Activated CD8-positive, alpha-beta memory T cell treated with anti-CD3 and anti-CD28 coated beads, Interleukin-2, amount 50 U/mL, for 1 hour (primary cell): ENCODE data around the gene LRRC56.
A peak's percentile ranks its signal among the peaks of the same experiment; 100 is the strongest.

Source experiments
- DNase-seq: peaks from one replicate; pipeline ENCODE4 v3.0.0-alpha.2; 2020; ENCODE audit errors: extremely low read depth

The LRRC56 gene

DNA sequence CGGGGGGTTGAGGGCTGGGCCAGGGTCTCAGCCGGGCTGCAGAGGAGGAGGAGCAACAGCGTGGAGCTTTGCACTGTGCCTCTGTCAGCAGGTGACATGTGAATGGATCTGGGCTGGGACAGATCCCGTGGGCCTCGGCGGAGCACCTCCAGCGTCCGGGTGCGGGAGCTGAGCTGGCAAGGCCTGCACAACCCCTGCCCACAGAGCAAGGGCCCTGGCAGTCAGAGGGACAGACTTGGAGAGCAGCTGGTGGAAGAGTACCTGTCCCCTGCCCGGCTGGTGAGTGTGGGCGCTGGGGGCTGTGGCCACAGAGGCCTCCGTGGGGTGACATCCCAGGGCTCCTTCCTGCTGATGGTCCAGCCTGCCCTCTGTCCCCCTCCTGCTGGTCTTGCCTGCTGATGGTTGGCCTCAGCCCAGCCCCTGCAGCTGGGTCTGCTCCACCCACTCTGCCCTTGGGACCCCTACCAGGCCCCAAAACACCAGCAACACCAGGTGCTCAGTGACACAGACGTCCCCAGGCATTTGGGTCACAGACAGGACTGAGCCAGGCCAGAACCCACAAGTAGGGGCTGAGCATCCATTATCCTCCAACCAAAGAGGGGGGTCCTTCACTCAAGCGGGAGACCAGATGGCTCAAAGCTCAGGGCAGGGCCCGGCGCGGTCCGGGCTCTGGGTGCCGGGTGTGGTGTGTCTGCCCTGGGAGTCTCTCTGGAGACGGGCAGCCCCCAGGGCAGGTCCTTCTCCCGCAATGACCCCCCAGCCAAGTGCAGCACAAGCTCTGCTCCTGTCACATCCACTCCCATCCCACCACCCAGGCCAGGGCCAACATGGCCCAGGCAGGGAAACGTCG lies 3.5 kb downstream of the LRRC56 start:
- DNase-seq: no peak

DNA sequence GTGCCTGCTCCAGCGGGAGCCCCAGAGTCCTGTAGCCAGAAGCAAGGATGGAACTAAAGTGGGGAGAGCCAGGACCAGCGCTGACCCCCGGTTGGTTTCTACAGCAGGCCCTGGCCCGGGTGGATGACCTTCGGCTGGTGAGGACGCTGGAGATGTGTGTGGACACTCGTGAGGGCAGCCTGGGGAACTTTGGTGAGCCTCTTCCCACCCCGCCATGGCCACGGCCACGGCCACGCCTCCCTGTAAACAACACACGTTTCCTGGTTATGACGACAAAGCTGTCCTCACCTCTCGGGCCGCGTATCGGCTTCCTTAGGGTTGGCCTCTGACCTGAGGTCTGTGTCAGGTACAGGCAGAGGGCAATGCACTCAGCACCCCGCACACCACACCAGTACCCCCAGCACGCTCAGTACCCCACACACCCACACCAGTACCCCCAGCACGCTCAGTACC lies 4.1 kb downstream of the LRRC56 start:
- no peak for DNase-seq

DNA sequence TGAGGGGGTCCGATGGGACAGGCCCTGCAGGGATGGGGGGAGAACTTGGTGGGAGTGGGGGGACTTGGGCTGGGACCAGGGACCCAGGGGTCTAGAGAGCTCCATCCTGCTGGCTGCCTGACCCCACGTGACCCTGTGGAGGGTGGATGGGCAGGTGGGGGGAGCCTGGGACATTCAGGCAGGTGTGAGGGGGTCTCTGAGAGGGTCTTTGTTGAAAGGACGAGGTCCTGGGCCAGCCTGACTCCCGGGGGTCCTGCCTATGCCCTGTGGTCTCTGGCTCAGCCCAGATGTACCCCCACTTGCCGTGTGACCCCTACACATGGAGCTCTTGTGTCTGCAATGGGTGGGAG lies 7.5 kb downstream of the LRRC56 start:
- DNase-seq: no peak

DNA sequence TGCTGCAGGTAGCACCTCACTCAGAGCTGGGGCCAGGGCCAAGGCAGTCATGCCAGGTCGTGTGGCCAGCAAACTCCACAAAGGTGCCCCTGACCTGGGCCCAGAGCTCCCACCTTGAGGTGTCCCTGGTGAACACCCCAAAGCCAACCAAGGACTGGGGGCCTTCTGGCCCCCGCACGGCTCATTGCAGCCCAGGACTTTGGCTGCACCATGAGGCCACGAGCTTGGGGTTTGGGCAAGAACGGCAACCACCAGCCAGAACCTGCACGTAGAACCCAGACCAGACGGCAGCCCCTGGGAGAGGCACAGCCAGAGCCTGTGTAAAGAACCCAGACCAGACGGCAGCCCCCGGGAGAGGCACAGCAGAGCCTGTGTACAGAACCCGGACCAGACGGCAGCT lies 7.8 kb downstream of the LRRC56 start:
- DNase-seq: no peak

DNA sequence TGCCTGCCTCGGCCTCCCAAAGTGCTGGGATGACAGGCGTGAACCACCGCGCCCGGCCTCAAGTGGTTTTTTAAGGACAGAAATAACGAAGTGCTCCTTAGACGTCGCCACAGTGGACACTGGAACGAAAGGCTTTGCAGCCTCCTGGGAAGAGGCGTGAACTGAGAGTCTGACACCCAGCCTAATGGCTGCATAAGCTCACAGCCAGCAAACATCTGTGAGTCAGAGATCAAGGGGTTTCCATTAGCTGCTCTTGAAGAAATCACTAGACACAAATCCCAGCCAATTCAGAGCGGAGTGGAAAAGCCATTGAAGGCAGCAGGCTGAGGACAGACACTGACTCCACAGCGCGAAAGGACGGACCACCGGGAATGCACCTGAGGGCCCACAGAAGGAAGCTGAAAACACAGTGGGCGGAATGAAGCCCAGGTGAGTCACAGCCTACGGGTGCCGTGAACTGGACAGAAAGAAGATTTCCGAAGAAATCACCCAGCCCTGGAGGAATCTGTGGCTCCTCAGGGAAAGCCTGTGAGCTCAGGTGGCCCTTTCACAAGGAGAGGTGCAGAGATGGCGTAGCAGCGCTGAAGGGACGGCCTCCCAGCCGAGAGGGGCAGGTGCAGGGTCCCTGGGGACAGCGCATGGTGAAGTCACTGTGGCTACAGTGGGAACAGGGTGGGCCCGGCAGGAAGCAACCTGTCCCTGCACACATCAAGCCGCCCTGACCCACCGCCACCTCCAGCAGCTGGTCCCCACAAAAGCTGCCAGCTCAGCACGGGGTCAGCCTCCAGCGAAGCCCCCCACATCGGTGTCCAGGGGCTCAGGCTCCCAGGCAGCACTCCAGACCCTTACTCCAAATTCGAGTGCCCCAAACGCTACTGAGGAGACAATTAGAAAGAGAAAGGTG lies 11.6 kb downstream of the LRRC56 start:
- no peak for DNase-seq

DNA sequence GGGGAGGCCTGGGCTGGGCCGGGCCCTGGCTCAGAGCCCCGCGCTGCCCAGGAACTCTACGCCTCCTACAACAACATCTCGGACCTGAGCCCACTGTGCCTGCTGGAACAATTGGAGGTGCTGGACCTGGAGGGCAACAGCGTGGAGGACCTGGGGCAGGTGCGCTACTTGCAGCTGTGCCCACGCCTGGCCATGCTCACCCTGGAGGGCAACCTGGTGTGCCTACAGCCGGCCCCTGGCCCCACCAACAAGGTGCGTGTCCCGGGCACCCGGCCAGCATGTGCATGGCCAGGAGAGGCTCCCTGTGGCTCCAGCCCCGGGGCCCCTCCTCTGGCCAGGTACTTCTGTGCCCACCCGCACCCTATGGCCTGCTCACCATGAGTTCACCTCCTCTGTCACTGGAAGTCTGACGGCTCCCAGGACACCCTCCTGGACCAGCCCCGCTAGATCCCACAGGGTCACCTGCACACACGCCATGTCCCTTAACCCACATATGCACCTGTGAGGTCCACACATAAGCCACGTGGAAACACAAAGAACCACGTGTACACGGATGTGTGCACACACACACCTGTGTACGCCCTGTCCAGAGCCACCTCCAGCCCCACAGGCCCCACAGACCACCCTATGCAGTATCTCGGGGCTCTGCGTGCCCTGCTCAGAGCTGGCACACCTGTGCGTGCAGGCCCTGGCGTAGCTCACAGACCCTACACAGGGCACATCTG lies 12.9 kb downstream of the LRRC56 start:
- DNase-seq: no peak

DNA sequence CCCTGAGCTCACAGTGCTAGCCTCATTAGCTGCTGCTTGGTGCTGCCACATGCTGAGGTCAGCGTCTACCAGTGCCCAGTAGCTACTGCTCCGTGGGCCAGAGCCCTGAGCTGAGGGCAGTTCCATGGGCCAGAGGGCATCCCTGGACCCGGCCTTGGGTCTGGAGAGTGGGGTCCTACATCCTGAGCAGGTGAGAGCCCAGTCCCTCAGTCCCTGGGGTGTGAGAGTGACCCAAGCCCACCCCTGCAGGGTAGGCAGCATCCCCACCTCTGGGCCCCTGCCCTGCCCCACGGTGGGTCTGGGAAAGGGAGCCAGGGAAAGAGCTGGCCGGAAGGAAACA lies 13.4 kb downstream of the LRRC56 start:
- DNase-seq: no peak

DNA sequence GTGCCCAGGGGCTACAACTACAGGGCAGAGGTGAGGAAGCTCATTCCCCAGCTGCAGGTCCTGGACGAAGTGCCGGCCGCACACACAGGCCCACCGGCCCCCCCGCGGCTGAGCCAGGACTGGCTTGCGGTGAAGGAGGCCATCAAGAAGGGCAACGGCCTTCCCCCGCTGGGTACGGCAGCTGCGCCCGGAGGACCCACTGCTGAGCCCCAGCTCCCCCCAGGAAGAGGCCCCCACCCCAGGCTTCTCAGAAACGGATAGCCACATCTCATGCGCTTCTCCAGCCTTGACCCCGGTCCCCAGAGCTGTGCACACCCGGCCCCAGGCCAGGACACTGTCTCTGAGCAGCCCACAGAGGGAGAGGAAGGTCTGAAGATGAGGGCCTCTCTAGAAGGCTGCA lies 13.8 kb downstream of the LRRC56 start:
- DNase-seq: no peak

DNA sequence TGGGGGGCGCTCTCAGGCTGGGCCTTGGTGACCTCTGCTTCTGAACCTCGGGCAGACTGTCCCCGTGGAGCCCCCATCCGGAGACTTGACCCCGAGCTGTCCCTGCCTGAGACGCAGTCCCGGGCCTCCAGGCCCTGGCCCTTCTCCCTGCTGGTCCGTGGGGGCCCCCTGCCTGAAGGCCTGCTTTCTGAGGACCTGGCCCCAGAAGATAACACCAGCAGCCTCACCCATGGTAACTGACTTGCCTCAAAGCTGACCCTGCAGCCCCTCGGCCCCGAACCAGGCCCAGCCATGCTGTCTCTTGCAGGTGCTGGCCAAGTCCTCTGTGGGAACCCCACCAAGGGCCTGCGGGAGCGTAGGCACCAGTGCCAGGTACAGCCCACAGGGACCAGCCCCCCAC lies 14.3 kb downstream of the LRRC56 start:
- no peak for DNase-seq

DNA sequence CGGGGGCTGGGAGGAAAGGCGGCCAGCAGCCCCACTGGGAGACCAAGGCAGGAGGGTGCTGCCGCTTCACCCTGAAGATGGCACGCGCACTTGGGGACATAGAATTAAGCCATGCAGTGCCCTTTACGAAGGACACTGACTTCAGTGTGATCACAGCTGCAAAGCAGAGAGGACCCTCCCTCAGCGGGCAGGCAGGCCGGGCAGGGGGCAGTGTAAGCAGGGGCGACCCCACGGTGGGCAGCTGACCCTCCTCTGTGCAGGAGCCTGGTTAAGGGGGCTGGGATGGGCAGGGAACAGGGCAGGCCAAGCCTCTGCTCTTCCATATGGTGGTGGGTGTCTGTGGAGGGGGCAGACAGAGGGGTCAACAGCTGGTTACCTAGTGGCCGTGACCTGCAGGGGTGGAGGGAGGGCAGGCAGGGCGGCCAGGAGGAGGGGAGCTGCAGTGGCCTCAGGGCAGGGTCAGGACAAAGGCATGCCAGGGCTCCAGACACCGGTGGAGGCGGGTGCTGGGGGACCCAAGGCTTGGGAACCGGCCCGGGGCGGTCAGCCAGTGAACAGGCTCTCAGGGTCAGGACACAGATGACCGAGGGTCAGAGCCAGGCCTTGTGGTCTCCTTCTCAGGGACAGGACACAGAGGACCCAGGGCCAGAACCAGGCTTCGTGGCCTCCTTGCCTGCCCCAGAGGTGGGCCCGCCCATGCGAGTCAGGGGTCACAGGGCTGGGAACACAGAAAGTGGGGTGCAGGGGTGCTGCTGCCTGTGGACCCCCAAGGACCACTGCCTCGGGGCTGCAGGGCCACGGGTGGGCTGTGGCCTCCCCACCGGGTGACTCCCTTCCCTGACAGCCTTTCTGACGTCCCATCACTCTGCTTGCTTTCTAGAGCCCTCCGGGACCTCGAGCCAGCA lies 16.0 kb downstream of the LRRC56 start:
- no peak for DNase-seq

DNA sequence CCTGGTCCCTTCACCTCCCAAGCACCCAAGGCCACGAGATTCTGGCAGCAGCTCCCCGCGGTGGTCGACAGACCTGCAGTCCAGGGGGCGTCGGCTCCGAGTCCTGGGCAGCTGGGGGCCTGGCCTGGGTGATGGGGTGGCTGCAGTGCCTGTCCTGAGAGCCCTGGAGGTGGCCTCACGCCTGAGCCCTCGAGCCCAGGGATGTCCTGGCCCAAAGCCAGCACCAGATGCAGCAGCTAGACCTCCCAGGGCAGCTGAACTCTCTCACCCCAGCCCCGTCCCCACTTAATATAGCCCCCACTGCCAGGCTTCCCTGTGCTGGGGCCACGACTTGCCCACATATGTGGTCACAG lies 16.6 kb downstream of the LRRC56 start:
- no peak for DNase-seq

DNA sequence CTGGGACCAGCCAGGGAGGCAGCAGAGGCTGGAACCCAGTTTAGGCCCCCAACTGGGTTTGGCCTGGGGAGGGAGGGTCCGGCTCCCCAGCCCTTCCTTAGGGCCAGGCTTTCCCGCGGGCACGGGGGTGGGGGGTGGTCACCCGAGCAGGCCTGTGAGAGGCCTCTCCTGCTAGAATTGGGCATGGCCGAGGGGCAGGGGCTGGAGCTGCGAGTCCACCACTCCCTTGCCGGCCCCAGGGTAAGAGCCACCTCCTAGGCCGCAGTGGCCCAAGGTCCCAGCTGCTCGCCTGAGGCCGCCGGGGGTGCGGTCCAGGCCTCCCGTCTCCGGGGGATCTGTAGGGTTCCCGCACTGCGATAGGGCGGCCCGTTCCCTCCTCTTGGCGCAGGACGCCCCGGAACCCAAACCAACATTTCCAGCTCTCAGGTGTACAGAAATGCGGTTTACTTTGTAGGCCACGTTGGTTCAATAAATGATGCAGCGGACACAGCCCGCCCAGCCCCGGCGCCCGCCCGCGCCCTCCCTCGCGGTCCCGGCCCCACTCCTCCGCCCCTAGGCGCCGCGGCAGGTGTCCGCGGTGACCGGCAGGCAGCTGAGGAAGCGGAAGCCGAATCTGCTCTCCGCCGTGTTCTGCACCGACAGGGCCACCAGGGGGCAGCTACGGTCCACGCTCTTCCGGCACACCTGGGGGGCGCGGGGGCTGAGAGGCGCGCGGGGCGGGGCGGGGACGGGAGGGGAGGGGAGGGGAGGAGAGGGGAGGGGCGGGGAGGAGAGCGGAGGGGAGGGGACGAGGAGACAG lies 17.3 kb downstream of the LRRC56 start:
- DNase-seq: peak; percentile 51

DNA sequence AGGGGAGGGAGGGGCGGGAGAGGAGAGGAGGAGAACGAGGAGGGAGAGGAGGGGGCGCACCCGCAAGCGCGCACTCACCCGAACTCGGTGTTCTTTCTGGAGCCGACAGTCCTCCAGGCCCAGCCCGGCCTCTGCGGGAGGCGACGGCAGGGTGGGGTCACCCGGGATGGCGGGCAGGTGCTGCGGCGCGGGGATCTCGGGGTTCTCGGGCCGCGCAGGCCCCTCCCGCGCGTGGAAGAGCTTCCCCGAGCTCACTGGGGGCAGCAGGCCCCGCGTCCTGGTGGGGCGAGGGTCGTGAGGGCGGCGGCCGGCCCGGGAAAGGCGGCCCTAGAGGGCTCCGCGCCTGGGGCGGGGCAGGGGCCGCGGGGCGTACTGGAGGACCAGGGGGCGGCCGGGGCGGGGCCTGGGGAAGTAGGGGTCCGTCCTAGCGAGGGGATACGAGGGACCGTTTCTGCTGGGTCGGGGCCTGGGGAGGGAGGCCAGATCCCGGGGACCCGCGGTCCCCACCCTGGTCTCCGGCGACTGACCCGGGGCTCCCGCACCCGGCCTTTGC lies 18.0 kb downstream of the LRRC56 start:
- DNase-seq: no peak

DNA sequence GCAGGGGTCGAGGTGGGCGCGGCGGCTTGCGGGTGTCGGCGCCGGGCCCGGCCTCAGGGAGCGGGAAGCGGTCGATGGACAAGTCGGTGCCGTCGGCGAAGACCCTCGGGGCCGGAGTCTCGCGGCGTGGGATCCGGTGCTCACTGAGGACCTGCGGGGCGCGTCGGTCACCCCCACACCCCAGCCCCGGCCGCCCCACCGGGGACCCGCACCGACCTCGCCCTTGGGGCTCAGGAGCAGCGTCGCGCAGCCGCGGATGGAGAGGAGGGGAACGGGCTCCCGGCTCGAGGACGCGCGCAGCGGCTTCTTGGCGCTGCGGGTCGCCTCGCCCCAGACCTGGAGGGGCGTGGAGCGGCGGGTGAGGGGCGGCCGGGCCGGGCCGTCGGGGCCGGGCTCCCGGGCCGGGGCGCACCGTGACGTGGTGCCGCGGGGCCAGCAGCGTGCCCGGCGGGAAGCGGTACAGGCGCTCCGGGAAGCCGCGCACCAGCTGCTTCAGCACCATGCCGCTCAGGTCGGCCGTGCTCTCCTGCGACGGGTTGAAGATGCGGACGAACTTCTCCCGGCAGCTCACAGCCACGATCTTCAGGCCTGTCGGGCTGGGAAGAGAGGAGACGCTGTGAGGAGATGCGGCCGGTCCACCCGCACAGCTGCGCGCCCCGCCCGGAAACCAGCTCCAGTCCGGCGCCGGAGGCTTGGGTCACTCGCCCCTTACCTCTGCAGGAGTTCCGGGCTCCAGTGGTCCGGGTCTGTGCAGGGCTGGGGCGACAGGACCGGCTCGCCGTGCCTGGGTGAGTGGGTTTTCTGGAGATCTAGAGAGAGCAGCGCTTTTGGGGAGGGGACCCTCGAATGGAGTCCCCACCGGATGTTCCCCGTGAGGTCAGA lies 18.7 kb downstream of the LRRC56 start:
- DNase-seq: no peak

DNA sequence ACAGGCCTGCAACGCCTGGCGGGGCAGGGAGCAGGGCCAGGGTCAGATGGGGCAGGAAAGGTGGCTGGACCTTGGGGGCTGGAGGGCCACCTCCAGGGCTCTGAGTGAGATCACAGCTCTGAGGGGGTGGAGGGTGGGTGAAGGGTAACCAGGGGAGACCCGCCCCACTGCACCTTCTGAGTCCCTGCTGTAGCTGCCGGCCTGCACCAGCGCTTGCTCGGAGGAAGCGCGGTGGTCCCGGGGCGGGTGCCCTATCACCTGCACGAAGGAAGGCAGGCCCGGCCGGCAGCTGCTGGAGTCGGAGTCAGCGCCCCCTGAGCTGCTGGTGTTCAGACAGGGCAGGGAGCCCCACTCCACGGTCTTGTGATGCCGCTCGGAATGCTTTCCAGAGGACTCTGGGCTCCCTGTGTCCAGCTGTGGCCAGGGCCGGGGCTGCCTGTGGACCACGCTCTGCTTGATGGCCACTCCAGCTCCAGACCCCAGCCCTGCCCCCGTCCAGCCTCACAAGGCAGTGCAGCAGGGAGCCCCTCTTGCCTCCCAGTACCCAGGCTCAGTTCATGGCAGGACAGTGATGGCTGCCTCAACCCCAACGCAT lies 19.4 kb downstream of the LRRC56 start:
- DNase-seq: no peak

DNA sequence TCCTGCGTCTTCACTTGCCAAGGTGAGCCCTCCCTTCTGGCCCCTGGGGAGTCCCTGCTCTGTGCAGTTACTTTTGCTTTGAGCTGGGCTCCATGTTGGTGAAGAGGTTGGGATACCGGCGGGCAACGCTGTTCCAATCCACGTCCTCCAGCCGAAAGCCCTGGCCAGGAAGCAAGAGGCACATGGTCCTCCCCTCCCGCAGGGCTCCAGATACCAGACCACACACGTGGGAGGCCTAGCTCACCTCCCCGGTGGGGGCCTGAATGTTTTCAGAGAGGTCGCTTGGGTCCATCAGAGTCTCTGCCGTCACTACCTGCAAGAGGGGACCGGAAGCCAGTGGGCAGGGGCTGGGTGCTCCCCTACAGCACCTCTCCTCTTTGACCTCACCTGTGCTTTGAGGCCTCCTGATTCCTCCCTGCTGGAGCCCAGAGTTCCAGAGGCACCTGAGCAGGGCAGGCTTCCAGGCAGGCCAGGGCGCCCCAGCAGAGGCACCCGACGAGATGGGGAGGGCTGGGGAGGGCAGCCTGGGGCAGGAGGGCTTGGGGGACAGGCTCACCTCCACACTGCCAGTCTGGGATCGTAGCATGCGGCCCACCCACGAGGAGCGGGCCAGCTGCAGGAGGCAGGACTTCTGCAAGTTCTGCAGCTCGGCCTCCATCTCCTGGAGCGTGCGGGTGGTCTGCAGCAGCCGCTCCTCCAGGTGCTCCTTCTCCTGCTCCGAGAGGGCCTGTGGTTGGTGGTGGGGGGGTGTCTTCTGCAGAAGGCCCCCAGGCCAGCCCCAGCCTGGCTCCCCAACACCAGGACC lies 20.2 kb downstream of the LRRC56 start:
- DNase-seq: no peak

DNA sequence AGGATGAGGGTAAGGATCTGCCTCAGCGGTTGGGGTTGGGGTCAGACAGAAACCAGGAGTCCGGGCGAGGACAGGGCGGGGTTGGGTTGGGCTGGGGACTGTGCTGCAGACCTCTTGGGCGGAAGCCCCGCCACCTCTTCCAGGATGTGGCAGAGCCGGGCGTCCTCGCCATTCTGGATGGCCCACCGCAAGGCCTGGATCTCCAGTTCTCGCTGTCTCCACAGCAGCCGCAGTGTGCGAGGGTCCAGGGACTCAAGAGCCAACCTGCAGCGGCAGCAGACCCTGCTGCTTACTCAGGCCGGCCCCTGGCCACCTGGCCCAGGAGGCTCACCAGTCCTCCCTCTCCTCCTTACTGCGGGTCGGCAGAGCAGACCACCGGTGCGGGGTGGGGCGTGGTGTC lies 21.2 kb downstream of the LRRC56 start:
- DNase-seq: no peak

DNA sequence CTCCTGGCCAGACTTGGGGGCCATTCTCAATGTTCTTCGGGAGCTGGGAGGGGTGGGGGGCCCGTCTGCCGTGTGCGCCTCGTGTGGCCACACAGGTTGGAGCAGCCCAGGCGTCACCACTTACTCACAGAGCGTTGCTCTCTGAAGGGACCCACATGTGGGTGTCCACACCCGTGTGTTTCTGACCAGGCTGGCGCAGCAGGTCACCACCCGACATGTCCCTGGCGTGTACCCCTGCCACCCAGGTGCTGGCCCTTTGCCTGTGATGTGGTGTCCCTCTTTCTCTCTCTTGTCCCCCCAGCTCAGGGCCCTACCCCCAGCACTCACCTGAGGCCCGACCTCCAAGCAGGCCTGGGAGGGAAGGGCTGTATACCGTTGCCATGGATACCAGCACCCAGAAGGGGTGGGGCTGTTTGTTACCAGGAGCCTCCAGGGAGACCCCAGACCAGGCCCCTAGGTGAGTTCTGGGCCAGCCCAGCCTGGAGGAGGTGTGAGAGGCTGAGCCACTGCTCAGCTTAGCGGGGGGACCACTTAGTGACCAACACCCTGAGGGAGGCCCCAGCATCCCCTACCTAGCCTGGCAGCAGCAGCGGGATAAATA lies 21.8 kb downstream of the LRRC56 start:
- DNase-seq: no peak
